SK-N-MC (cell line): ENCODE data around the gene KCNMA1.

Experiments
- EZH2 ChIP-seq: fragments of 200-600 bp; sonication (generic); IDR thresholded peaks from one replicate; pipeline ENCODE4 v1.6.1; 2017; ENCODE audit warnings: antibody characterized with exemption
- POLR2AphosphoS5 ChIP-seq: IDR thresholded peaks from 2 replicates; pipeline ENCODE4 v1.6.1; 2012; ENCODE audit warnings: mild to moderate bottlenecking, low read depth, low read length, borderline replicate concordance

DNA sequence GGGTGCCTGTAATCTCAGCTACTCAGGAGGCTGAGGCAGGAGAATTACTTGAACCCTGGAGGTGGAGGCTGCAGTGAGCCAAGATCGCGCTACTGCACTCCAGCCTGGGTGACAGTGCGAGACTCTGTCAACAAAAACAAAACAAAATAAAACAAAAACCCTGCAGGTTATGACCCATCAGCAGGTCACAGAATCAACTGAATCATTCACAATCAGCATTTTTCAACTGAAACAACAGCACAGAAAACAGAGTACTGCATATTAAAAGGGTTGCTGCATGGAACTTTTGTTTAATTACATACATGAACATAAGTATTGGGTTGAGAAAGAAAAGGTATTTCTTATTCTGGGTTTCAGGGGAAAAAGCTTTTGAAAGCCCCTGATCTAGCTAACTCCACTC lies 77.6 kb downstream of the KCNMA1 start:
- TF ChIP-seq EZH2 (no peak), POLR2AphosphoS5 (no peak)
